Lower leg skin (tissue), 4 donors: ENCODE measurements around the gene PCGF2. TPM values are rescaled to one million over a fixed set of nuclear protein-coding genes. Genes with fewer than 3 reads are reported as not detected.

Experiments
- DNase-seq, 2 donors: peaks; one replicate each; pipeline ENCODE4 v3.0.0-alpha.2; 2019; ENCODE audit warnings: low spot score in 2 of 2
- H3K4me3 ChIP-seq: fragments of 200-600 bp; sonication (generic); 2 replicates; pipeline ENCODE4 v1.5.1; 2017; ENCODE audit warnings: mild to moderate bottlenecking, low read depth; ENCODE audit not compliant: poor library complexity, severe bottlenecking
- POLR2A ChIP-seq, 2 donors: fragments of 450-650 bp; IDR thresholded peaks; one replicate each; pipeline ENCODE4 v1.6.1; 2016 to 2017; ENCODE audit warnings: antibody characterized with exemption in 2 of 2, mild to moderate bottlenecking in 1 of 2, moderate library complexity in 1 of 2
- WGBS, 2 donors: methylation state at CpG; one replicate each; pipeline ENCODE4 v1.1.5; 2018; 5-methylcytosine and 5-hydroxymethylcytosine counted together
- intact Hi-C: fragments of 100-400 bp; cut with DNase I; formaldehyde crosslinking; loops from one replicate; pipeline ENCODE4 v1.15.0; 2023; ENCODE audit warnings: low total_unique reads
- total RNA-seq, 4 donors: library from RNA; depleted of rRNA; stranded (reverse); fragments of >200 nt; gene quantifications; one replicate each; pipeline ENCODE4 v1.1.0, GENCODE V29; 2016
- TF ChIP-seq, protein P1 (sequence below), 3 donors: fragments of 450-650 bp; IDR thresholded peaks; one replicate each; pipeline ENCODE4 v1.5.1; 2016; ENCODE audit warnings: antibody characterized with exemption in 3 of 3, mild to moderate bottlenecking in 3 of 3, moderate library complexity in 2 of 3

The PCGF2 gene
- total RNA-seq, 4 donors from 2014 or later = 7.5 to 11.4 (median 8.6) TPM

DNA sequence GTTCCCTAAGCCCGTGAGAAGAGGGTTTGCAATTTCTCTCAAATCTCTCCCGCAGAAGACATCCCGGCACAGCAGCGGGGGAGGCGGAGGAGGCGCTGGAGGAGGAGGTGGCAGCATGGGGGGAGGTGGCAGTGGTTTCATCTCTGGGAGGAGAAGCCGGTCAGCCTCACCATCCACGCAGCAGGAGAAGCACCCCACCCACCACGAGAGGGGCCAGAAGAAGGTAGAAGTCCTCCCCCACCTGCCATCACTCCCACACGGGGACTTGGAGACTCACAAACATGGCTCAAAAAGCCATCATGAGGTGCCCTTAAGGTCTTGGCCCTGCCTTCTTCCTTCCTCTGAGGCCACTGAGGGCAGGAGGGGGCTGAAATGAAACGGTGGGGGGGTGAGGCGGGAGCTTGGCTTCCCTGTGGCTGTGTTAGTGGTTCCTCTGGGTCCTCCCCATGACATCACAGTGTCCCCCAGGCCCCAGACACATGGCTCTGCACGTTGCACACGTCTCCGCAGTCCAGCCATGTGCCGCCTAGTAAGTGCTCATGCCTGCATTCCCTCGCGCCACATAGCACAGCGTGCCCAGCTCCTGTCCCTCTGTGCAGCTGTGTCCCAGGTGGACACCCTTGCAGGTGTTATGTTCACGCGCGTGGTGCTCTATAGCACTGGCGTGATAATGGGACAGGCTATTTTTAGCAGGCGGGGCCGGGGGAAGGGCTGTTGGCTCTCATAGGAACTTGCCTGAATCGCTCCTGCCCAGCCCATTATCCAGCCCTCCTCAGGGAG, 36.2 kb downstream of the PCGF2 start:
- 76 to 82% methylated on average over 25 to 26 of the region's 26 CpGs for WGBS, 2 donors
- TF ChIP-seq, protein P1, sequence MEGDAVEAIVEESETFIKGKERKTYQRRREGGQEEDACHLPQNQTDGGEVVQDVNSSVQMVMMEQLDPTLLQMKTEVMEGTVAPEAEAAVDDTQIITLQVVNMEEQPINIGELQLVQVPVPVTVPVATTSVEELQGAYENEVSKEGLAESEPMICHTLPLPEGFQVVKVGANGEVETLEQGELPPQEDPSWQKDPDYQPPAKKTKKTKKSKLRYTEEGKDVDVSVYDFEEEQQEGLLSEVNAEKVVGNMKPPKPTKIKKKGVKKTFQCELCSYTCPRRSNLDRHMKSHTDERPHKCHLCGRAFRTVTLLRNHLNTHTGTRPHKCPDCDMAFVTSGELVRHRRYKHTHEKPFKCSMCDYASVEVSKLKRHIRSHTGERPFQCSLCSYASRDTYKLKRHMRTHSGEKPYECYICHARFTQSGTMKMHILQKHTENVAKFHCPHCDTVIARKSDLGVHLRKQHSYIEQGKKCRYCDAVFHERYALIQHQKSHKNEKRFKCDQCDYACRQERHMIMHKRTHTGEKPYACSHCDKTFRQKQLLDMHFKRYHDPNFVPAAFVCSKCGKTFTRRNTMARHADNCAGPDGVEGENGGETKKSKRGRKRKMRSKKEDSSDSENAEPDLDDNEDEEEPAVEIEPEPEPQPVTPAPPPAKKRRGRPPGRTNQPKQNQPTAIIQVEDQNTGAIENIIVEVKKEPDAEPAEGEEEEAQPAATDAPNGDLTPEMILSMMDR (IDR thresholded peaks at IDR 0.05) = no peak
- DNase-seq = no peak
- intact Hi-C loops = no loop called here
- H3K4me3 ChIP-seq = no peak overlapping the region

DNA sequence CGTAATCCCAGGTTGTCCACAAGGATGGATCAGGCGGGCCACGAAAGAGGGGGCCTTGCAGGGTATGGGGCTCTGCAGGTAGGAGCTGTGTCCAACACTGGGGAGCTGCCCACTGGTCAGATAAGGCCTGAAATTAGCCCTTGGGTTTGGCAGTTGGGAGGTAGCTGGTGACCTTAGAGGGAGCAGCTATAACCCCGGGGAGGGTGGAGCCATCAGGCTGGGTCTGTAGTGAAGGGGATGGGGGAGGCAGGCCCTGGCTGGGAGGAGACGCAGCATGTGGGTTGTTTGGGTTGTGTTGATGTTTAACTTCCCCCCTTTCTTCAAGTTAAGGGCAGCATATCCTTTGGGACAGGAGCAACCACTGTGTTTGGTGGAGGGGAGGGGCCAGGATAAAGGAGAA, 37.2 kb downstream of the PCGF2 start:
- TF ChIP-seq, protein P1 (IDR thresholded peaks at IDR 0.05) = no peak
- DNase-seq = no peak
- WGBS, 2 donors = 84 to 92% methylated on average over 5 of the region's 5 CpGs
- intact Hi-C loops = no loop called here
- H3K4me3 ChIP-seq = no peak overlapping the region

DNA sequence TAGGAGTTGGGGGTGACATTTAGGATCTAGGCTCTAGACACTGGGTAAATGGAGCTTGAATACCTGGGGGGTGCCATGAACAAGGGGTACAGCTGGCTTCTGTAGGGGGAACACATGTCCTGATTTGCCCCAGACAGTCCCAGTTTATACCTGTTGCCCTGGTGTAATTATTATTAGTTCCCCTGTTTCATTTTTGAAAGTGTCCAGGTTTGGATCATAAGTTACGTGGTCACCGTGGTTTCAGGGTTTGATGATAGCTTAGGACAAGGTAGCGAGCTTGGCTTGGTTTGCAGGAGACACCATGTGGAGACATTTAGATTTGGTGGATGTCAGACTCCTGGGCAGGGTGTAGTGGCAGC, 37.6 kb downstream of the PCGF2 start:
- intact Hi-C loops = no loop called here
- no peak for DNase-seq
- TF ChIP-seq POLR2A (IDR thresholded peaks at IDR 0.05) = no peak
- TF ChIP-seq, protein P1 (IDR thresholded peaks at IDR 0.05) = no peak
- WGBS, 2 donors = 81 to 97% methylated on average over 3 of the region's 3 CpGs
- no peak overlapping the region for H3K4me3 ChIP-seq

DNA sequence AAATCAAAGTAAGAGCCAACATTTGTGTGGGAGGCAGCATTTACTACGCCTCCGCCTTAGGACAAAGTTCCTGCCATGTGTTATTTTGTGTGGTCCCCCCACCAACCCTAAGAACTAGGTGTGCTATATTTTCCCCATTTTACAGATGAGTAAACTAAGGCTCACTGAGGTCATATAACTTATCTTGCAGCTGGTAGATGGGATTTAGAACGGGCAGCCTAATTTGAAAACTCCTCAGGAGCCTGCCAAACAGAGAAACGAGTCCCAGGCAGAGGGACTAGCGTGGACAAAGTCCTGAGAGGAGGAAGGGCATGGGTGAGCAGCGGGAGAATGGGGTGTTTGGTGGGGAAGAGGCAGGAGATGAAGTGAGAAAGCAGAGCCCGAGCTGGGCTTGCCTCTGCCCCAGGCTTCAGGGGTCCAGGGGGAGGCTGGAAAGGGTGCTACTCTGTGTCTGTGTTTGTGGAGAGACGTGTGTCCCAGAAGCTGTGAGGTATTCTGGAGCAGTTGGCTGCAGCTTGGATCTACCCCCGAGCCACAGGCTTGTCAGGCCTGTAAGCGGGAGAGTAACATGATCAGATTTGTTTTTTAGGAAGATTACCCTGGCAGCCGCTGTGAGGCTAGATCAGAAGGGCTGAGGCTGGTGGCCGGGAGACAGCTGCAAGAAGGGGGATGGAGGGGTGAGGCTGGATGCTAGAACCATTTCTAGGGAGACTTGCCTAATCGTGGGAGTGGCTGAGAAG, 38.1 kb downstream of the PCGF2 start:
- 59 to 61% methylated on average over 13 of the region's 13 CpGs for WGBS, 2 donors
- TF ChIP-seq, protein P1 (IDR thresholded peaks at IDR 0.05) = no peak
- TF ChIP-seq POLR2A (IDR thresholded peaks at IDR 0.05) = no peak
- no peak for DNase-seq

DNA sequence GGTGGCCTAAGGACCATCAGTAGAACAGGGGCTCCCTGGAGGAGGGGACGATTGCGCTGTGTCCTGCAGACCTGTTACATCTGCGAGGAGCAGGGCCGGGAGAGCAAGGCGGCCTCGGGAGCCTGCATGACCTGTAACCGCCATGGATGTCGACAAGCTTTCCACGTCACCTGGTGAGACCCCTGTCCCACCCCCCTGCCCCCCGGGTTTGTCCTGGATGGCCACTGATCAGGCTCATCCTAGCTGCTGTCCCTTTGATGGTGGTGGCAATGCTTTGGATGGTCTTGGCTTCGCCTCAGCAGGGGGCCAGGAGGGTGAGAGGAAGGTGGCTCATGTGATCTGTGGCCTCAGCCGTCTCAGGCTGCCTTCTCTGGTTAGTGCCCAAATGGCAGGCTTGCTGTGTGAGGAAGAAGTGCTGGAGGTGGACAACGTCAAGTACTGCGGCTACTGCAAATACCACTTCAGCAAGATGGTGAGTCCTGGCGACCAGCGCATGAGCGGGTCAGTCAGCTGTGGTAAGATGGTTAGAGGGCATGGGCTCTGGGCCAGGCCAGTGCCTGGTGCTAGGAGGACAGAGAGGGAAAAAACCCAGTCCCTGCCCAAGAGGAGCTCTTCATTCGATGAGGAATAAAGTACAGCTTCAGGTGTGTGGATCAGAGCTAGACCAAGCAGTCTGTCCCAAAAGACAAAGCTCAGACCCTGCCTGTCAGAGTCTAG, 38.9 kb downstream of the PCGF2 start:
- TF ChIP-seq POLR2A (IDR thresholded peaks at IDR 0.05) = no peak
- TF ChIP-seq, protein P1 (IDR thresholded peaks at IDR 0.05) = no peak
- no peak for DNase-seq
- intact Hi-C loops = no loop called here
- WGBS, 2 donors = 82 to 84% methylated on average over 16 to 18 of the region's 18 CpGs
- no peak overlapping the region for H3K4me3 ChIP-seq

More for the DNA sequence above, 38.1 kb downstream of the PCGF2 start:
- H3K4me3 ChIP-seq = no peak overlapping the region
- intact Hi-C loops = no loop called here
